GM12878 (cell line): ENCODE data around the gene RPEL1. TPM values are rescaled to one million over a fixed set of nuclear protein-coding genes. Genes with fewer than 3 reads are reported as not detected.

ENCODE experiments used
- ATAC-seq: fragments of 200-7000 bp; cut with Tn5 transposase; 3 replicates; pipeline ENCODE4 v1.9.1; 2020; ENCODE audit warnings: mild to moderate bottlenecking, moderate library complexity
- BruUV-seq: library from RNA; stranded (reverse); fragments of 400-500 nt; replicated peaks from 2 replicates; lab custom pipeline; 2021; lab: Mats Ljungman, UMichigan
- CTCF ChIA-PET: fragments of 300-600 bp; sonication (Branson Sonifier 250); formaldehyde crosslinking; extraction: SDS; loops from one replicate; lab custom pipeline; 2021; ENCODE audit warnings: inconsistent platforms; lab: Yijun Ruan, JAX
- POLR2A ChIA-PET: fragments of 350-600 bp; formaldehyde crosslinking; extraction: SDS; loops from one replicate; lab custom pipeline; 2021; ENCODE audit warnings: inconsistent platforms; lab: Charles Lee
- RAD21 ChIA-PET: fragments of 300-600 bp; sonication (Branson Sonifier 250); formaldehyde crosslinking; loops from one replicate; lab custom pipeline; 2023; ENCODE audit warnings: antibody characterized with exemption; ENCODE audit not compliant: unreplicated experiment; lab: Charles Lee
- SMC1A ChIA-PET: fragments of 300-600 bp; sonication (Branson Sonifier 250); formaldehyde crosslinking; loops from one replicate; lab custom pipeline; 2023; ENCODE audit not compliant: unreplicated experiment, uncharacterized antibody; lab: Charles Lee
- DNase-seq: peaks from one replicate; pipeline ENCODE4 v3.0.0-alpha.2; 2011; ENCODE audit warnings: low read depth, low spot score
- FAIRE-seq: peaks from 3 replicates; lab custom pipeline; 2011; peaks lifted over from hg19 to GRCh38; lab: Jason Lieb, UNC
- H2AFZ ChIP-seq: 2 replicates; pipeline ENCODE4 v1.6.0; 2011; ENCODE audit warnings: low read depth, low read length, control low read depth; ENCODE audit not compliant: control insufficient read depth
- H3K27ac ChIP-seq: 2 replicates; pipeline ENCODE4 v1.5.1; 2011; ENCODE audit warnings: control low read depth; ENCODE audit not compliant: control insufficient read depth, insufficient read depth
- H3K27me3 ChIP-seq, 2 experiments: replicated peaks in 1 of 2; 2 replicates each; pipeline versions ENCODE4 v1.6.0 to v1.6.1; 2011; ENCODE audit warnings: low read length in 1 of 2; ENCODE audit not compliant: control insufficient read depth in 2 of 2, insufficient read depth in 2 of 2
- H3K36me3 ChIP-seq, 2 experiments: 2 replicates each; pipeline ENCODE4 v1.5.1; 2011; ENCODE audit warnings: low read length in 1 of 2; ENCODE audit not compliant: control insufficient read depth in 2 of 2, insufficient read depth in 2 of 2
- H3K4me1 ChIP-seq: 2 replicates; pipeline ENCODE4 v1.6.1; 2011; ENCODE audit warnings: mild to moderate bottlenecking, low read length, moderate library complexity, mixed read lengths; ENCODE audit not compliant: control insufficient read depth, insufficient read depth
- H3K4me2 ChIP-seq: 2 replicates; pipeline ENCODE4 v1.6.0; 2011; ENCODE audit warnings: control low read depth; ENCODE audit not compliant: control insufficient read depth, insufficient read depth
- H3K4me3 ChIP-seq: fragments of 200-600 bp; sonication (generic); 2 replicates; pipeline ENCODE4 v1.5.1; 2016
- H3K79me2 ChIP-seq: 2 replicates; pipeline ENCODE4 v1.6.0; 2011; ENCODE audit warnings: low read length; ENCODE audit not compliant: control insufficient read depth, insufficient read depth
- H3K9ac ChIP-seq: 2 replicates; pipeline ENCODE4 v1.8.0; 2011; ENCODE audit warnings: low read length, control low read depth, mixed read lengths; ENCODE audit not compliant: control insufficient read depth, insufficient read depth
- H3K9me3 ChIP-seq: replicated peaks from 3 replicates; pipeline ENCODE4 v1.5.1; 2011; ENCODE audit warnings: mild to moderate bottlenecking, low read length; ENCODE audit not compliant: control insufficient read depth, insufficient read depth
- H4K20me1 ChIP-seq: 2 replicates; pipeline ENCODE4 v1.6.0; 2011; ENCODE audit not compliant: control insufficient read depth, insufficient read depth
- CBX5 ChIP-seq: sonication (generic); IDR thresholded peaks from 2 replicates; pipeline ENCODE4 v1.6.1; 2016; ENCODE audit warnings: low read depth, moderate library complexity, mild to moderate bottlenecking, inconsistent platforms
- EP300 ChIP-seq, 2 experiments: fragments of 150-350 bp in 1 of 2; IDR thresholded peaks; 2 replicates each; pipeline ENCODE4 v1.6.1; 2011 to 2012; ENCODE audit warnings: low read depth in 2 of 2, low read length in 2 of 2, borderline replicate concordance in 1 of 2, improper control_type of control experiment in 1 of 2, inconsistent platforms in 1 of 2; ENCODE audit not compliant: control insufficient read depth in 1 of 2
- FOXK2 ChIP-seq: fragments of 450-650 bp; IDR thresholded peaks from 2 replicates; pipeline ENCODE4 v1.6.1; 2017; ENCODE audit warnings: mild to moderate bottlenecking, moderate library complexity
- FOXM1 ChIP-seq: IDR thresholded peaks from 2 replicates; pipeline ENCODE4 v1.6.1; 2012; ENCODE audit warnings: low read depth, mild to moderate bottlenecking, inconsistent platforms, low read length, moderate library complexity
- IKZF2 ChIP-seq, 2 experiments: fragments of 450-650 bp; IDR thresholded peaks; 2 replicates each; pipeline ENCODE4 v1.6.1; 2017; ENCODE audit warnings: mild to moderate bottlenecking in 2 of 2, moderate library complexity in 2 of 2
- JUND ChIP-seq: IDR thresholded peaks from 2 replicates; pipeline ENCODE4 v1.6.1; 2012; ENCODE audit warnings: low read depth, mild to moderate bottlenecking, low read length, improper control_type of control experiment, moderate library complexity
- NBN ChIP-seq: fragments of 450-650 bp; IDR thresholded peaks from 2 replicates; pipeline ENCODE4 v1.6.1; 2016
- PAX5 ChIP-seq: IDR thresholded peaks from 2 replicates; pipeline ENCODE4 v1.6.1; 2011; ENCODE audit warnings: low read depth, low read length, borderline replicate concordance
- RAD21 ChIP-seq: IDR thresholded peaks from 2 replicates; pipeline ENCODE4 v1.6.1; 2011; ENCODE audit warnings: mild to moderate bottlenecking, low read depth, low read length, moderate library complexity; ENCODE audit not compliant: insufficient read depth
- SMAD1 ChIP-seq: fragments of 450-650 bp; IDR thresholded peaks from 2 replicates; pipeline ENCODE4 v1.6.1; 2018; ENCODE audit warnings: mild to moderate bottlenecking, low read depth; ENCODE audit not compliant: partially characterized antibody
- TARDBP ChIP-seq: IDR thresholded peaks from 2 replicates; pipeline ENCODE4 v1.6.1; 2016; ENCODE audit warnings: borderline replicate concordance
- ZBED1 ChIP-seq: IDR thresholded peaks from 2 replicates; pipeline ENCODE4 v1.6.1; 2016; ENCODE audit warnings: borderline replicate concordance
- ZSCAN29 ChIP-seq: fragments of 450-650 bp; IDR thresholded peaks from 2 replicates; pipeline ENCODE4 v1.6.1; 2017; ENCODE audit warnings: mild to moderate bottlenecking, moderate library complexity
- in situ Hi-C: fragments of 300-500 bp; cut with MboI; formaldehyde crosslinking; loops from 9 replicates; pipeline ENCODE4 v1.14.3; 2018; ENCODE audit warnings: mixed read lengths
- intact Hi-C: fragments of 100-400 bp; cut with micrococcal nuclease; formaldehyde crosslinking; loops from one replicate; pipeline ENCODE4 v1.14.2; 2022; ENCODE audit not compliant: unreplicated experiment
- polyA plus RNA-seq, 11 experiments: library from polyadenylated mRNA; depleted of rRNA in 4 of 11; unstranded in 6 of 11; stranded (reverse) in 5 of 11; fragments of >200 nt; fragmentation: Nextera tagmentation in 4 of 11; fragmentation: Illumina TruSeq in 1 of 11; extraction: Ambion mirVana in 4 of 11; extraction: Trizol in 1 of 11; gene quantifications; 1 replicate in 1 of 11; 2 replicates in 10 of 11; pipeline versions ENCODE4 v1.2.1 to v1.2.3, GENCODE V29; 2011 to 2016; ENCODE audit warnings: inconsistent platforms in 2 of 11, missing spikeins in 2 of 11, low read depth in 1 of 11
- total RNA-seq, 4 experiments: library from RNA; depleted of rRNA in 3 of 4; stranded (reverse); fragments of >200 nt in 3 of 4; fragmentation: Illumina TruSeq in 1 of 4; extraction: Trizol in 1 of 4; gene quantifications; 2 replicates each; pipeline versions ENCODE4 v1.2.1 to v1.2.3, GENCODE V29; 2013 to 2021
- TF ChIP-seq, protein P1 (sequence below): IDR thresholded peaks from 2 replicates; pipeline ENCODE4 v1.6.1; 2012; ENCODE audit warnings: low read depth, low read length, improper control_type of control experiment
- TF ChIP-seq, protein P2 (sequence below): fragments of 450-650 bp; IDR thresholded peaks from 2 replicates; pipeline ENCODE4 v1.6.1; 2014; ENCODE audit warnings: mild to moderate bottlenecking
- TF ChIP-seq, protein P3 (sequence below): IDR thresholded peaks from 2 replicates; pipeline ENCODE4 v1.6.1; 2012; ENCODE audit warnings: low read depth, low read length, improper control_type of control experiment
- TF ChIP-seq, protein P4 (sequence below): fragments of 450-650 bp; conservative IDR thresholded peaks from 2 replicates; pipeline ENCODE4 v1.6.1; 2017; ENCODE audit warnings: mild to moderate bottlenecking, moderate library complexity
- TF ChIP-seq, protein P5 (sequence below): fragments of 450-650 bp; IDR thresholded peaks from 2 replicates; pipeline ENCODE4 v1.6.1; 2017; ENCODE audit warnings: antibody characterized with exemption, mild to moderate bottlenecking, moderate library complexity

RPEL1 gene
- total and polyA plus RNA-seq, 10 of the 15 experiments (the other 5 are each of a cell fraction or from before 2014, with no cell fraction given): 0.04 to 0.08 (median 0.06) TPM; not detected in 6

DNA sequence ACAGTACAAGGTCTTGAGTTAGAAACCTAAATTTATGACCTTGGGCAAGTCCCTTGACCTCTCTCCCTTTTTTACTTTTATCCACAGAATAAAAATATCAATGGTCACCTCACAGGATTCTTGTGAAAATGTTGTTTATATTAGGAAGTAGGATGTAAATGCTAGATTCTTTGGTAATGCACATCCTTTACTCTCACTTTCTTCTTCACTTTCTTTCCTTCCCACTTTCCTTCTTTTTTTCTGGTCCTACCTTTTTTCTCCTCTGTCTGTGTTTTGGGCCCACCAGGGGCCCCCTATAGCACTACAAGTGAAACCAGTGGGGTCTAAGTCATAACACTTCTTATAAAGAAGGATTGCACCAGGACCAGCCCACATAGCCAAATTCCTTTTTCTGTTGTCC is 12.1 kb downstream of the RPEL1 start:
- in situ Hi-C loops: no loop called here
- no peak overlapping the region for H3K9ac ChIP-seq
- no peaks in the 10 kb centered on the region for H3K36me3 ChIP-seq
- ChIA-PET SMC1A (no interaction called here), RAD21 (no interaction called here), POLR2A (no interaction called here), CTCF (no interaction called here)
- BruUV-seq: no TSS peak
- no peak for FAIRE-seq
- H3K79me2 ChIP-seq: no peaks in the 10 kb centered on the region
- no peak overlapping the region for H3K4me2 ChIP-seq
- intact Hi-C loops: no loop called here
- H3K4me1 ChIP-seq: no peaks in the 10 kb centered on the region
- ATAC-seq: no peak
- H3K27me3 ChIP-seq: no peaks in the 10 kb centered on the region
- no peak overlapping the region for H3K27ac ChIP-seq
- no peak for DNase-seq
- no peaks in the 10 kb centered on the region for H4K20me1 ChIP-seq
- H2AFZ ChIP-seq: no peak overlapping the region
- no peaks in the 10 kb centered on the region; the same call in 1 of the 3 replicates for H3K9me3 ChIP-seq
- no peak overlapping the region for H3K4me3 ChIP-seq
- TF ChIP-seq, protein P1, sequence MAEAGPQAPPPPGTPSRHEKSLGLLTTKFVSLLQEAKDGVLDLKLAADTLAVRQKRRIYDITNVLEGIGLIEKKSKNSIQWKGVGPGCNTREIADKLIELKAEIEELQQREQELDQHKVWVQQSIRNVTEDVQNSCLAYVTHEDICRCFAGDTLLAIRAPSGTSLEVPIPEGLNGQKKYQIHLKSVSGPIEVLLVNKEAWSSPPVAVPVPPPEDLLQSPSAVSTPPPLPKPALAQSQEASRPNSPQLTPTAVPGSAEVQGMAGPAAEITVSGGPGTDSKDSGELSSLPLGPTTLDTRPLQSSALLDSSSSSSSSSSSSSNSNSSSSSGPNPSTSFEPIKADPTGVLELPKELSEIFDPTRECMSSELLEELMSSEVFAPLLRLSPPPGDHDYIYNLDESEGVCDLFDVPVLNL: no peak
- no peak for TF ChIP-seq NBN
- TF ChIP-seq, protein P2, sequence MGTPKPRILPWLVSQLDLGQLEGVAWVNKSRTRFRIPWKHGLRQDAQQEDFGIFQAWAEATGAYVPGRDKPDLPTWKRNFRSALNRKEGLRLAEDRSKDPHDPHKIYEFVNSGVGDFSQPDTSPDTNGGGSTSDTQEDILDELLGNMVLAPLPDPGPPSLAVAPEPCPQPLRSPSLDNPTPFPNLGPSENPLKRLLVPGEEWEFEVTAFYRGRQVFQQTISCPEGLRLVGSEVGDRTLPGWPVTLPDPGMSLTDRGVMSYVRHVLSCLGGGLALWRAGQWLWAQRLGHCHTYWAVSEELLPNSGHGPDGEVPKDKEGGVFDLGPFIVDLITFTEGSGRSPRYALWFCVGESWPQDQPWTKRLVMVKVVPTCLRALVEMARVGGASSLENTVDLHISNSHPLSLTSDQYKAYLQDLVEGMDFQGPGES: no peak
- TF ChIP-seq, protein P3, sequence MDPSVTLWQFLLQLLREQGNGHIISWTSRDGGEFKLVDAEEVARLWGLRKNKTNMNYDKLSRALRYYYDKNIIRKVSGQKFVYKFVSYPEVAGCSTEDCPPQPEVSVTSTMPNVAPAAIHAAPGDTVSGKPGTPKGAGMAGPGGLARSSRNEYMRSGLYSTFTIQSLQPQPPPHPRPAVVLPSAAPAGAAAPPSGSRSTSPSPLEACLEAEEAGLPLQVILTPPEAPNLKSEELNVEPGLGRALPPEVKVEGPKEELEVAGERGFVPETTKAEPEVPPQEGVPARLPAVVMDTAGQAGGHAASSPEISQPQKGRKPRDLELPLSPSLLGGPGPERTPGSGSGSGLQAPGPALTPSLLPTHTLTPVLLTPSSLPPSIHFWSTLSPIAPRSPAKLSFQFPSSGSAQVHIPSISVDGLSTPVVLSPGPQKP: no peak
- TF ChIP-seq ZSCAN29: no peak
- no peak for TF ChIP-seq RAD21
- TF ChIP-seq, protein P4, sequence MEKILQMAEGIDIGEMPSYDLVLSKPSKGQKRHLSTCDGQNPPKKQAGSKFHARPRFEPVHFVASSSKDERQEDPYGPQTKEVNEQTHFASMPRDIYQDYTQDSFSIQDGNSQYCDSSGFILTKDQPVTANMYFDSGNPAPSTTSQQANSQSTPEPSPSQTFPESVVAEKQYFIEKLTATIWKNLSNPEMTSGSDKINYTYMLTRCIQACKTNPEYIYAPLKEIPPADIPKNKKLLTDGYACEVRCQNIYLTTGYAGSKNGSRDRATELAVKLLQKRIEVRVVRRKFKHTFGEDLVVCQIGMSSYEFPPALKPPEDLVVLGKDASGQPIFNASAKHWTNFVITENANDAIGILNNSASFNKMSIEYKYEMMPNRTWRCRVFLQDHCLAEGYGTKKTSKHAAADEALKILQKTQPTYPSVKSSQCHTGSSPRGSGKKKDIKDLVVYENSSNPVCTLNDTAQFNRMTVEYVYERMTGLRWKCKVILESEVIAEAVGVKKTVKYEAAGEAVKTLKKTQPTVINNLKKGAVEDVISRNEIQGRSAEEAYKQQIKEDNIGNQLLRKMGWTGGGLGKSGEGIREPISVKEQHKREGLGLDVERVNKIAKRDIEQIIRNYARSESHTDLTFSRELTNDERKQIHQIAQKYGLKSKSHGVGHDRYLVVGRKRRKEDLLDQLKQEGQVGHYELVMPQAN: no peak
- TF ChIP-seq, protein P5, sequence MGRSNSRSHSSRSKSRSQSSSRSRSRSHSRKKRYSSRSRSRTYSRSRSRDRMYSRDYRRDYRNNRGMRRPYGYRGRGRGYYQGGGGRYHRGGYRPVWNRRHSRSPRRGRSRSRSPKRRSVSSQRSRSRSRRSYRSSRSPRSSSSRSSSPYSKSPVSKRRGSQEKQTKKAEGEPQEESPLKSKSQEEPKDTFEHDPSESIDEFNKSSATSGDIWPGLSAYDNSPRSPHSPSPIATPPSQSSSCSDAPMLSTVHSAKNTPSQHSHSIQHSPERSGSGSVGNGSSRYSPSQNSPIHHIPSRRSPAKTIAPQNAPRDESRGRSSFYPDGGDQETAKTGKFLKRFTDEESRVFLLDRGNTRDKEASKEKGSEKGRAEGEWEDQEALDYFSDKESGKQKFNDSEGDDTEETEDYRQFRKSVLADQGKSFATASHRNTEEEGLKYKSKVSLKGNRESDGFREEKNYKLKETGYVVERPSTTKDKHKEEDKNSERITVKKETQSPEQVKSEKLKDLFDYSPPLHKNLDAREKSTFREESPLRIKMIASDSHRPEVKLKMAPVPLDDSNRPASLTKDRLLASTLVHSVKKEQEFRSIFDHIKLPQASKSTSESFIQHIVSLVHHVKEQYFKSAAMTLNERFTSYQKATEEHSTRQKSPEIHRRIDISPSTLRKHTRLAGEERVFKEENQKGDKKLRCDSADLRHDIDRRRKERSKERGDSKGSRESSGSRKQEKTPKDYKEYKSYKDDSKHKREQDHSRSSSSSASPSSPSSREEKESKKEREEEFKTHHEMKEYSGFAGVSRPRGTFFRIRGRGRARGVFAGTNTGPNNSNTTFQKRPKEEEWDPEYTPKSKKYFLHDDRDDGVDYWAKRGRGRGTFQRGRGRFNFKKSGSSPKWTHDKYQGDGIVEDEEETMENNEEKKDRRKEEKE: no peak
- TF ChIP-seq SMAD1: no peak
- TF ChIP-seq JUND: no peak
- TF ChIP-seq TARDBP: no peak
- no peak for TF ChIP-seq FOXK2
- TF ChIP-seq IKZF2 (IDR thresholded peaks at IDR 0.05): no peak
- no peak for TF ChIP-seq PAX5
- TF ChIP-seq ZBED1: no peak
- TF ChIP-seq CBX5: no peak
- TF ChIP-seq EP300 (IDR thresholded peaks at IDR 0.05; ENCODE audit: borderline replicate concordance in 1 of 2, control insufficient read depth in 1 of 2, low read depth in 2 of 2, low read length in 2 of 2): no peak
- no peak for TF ChIP-seq FOXM1
